Body of pancreas (tissue), 4 donors: ENCODE data around the gene SMG7. TPM values are rescaled to one million over a fixed set of nuclear protein-coding genes. Genes with fewer than 3 reads are reported as not detected.

Experiments used
- ATAC-seq: fragments of 150-250 bp; one replicate; pipeline ENCODE4 v1.9.1; 2016
- DNase-seq, 4 donors: peaks; one replicate each; pipeline ENCODE4 v3.0.0-alpha.2; 2019
- H3K27ac ChIP-seq, 4 donors: fragments of 200-600 bp; sonication (generic); 1 replicate in 3 of 4; 2 replicates in 1 of 4; pipeline versions ENCODE4 v1.5.1 to v1.6.1; 2016 to 2019; ENCODE audit warnings: mild to moderate bottlenecking in 1 of 4, mixed read lengths in 1 of 4, moderate library complexity in 1 of 4
- H3K27me3 ChIP-seq, 2 donors: fragments of 200-600 bp; sonication (generic); one replicate each; pipeline ENCODE4 v1.6.0; 2016; ENCODE audit warnings: mild to moderate bottlenecking in 1 of 2
- H3K36me3 ChIP-seq, 2 donors: fragments of 200-600 bp; sonication (generic); replicated peaks in 1 of 2; 2 replicates each; pipeline ENCODE4 v1.5.1; 2016; ENCODE audit warnings: low read depth in 2 of 2; ENCODE audit not compliant: insufficient read depth in 1 of 2
- H3K4me1 ChIP-seq: fragments of 200-600 bp; sonication (generic); one replicate; pipeline ENCODE4 v1.6.0; 2016
- H3K4me3 ChIP-seq, 2 donors: fragments of 200-600 bp; sonication (generic); 1 replicate in 1 of 2; 2 replicates in 1 of 2; pipeline ENCODE4 v1.5.1; 2016 to 2019
- H3K9me3 ChIP-seq, 3 donors: fragments of 200-600 bp; sonication (generic); 1 replicate in 2 of 3; 2 replicates in 1 of 3; pipeline ENCODE4 v1.5.1; 2016
- CTCF ChIP-seq, 7 experiments: fragments of 450-650 bp in 4 of 7; fragments of 200-600 bp in 3 of 7; sonication (generic) in 3 of 7; IDR thresholded peaks; one replicate each; pipeline ENCODE4 v1.5.1; 2016 to 2019; ENCODE audit warnings: antibody characterized with exemption in 7 of 7
- POLR2A ChIP-seq, 3 donors: fragments of 450-650 bp; IDR thresholded peaks; one replicate each; pipeline ENCODE4 v1.6.1; 2016; ENCODE audit warnings: antibody characterized with exemption in 3 of 3, mild to moderate bottlenecking in 2 of 3
- WGBS, 2 donors: methylation state at CpG; one replicate each; pipeline ENCODE4 v1.1.5; 2017; 5-methylcytosine and 5-hydroxymethylcytosine counted together
- intact Hi-C: fragments of 100-400 bp; cut with DNase I; formaldehyde crosslinking; loops from one replicate; pipeline ENCODE4 v1.15.1; 2023
- total RNA-seq, 2 donors: library from RNA; depleted of rRNA; stranded (reverse); fragments of >200 nt; gene quantifications; one replicate each; pipeline ENCODE4 v1.1.0, GENCODE V29; 2016

Gene SMG7
- total RNA-seq, 2 donors from 2014 or later: 22.4 to 34.2 TPM

GRCh38 chr1:183548116-183548515, 75.8 kb downstream of the SMG7 start:
- no peaks in the 10 kb centered on the region for H3K27me3 ChIP-seq
- peaks cover 19 to 33% of the 10 kb centered on the region in 2 donors for H3K36me3 ChIP-seq

GRCh38 chr1:183550915-183551314, 78.6 kb downstream of the SMG7 start:
- peaks cover 19 to 25% of the 10 kb centered on the region in 2 donors for H3K36me3 ChIP-seq
- 38% methylated on average over 3 of the region's 3 CpGs for whole genome bisulfite sequencing, 2 donors
- H3K4me1 ChIP-seq: no peaks in the 10 kb centered on the region
- no peaks in the 10 kb centered on the region for H3K27me3 ChIP-seq
- H3K27ac ChIP-seq: no peak overlapping the region
- intact Hi-C loops: no loop called here
- no peak for TF ChIP-seq POLR2A (IDR thresholded peaks at IDR 0.05)
- no peak for TF ChIP-seq CTCF (IDR thresholded peaks at IDR 0.05)
- H3K4me3 ChIP-seq: no peak overlapping the region
- H3K9me3 ChIP-seq: no peaks in the 10 kb centered on the region
- peak in 1 of 4 donors; percentile 16 for DNase-seq
- no peak for ATAC-seq

More at GRCh38 chr1:183548116-183548515, 75.8 kb downstream of the SMG7 start:
- intact Hi-C loops: no loop called here
- Histone ChIP-seq H3K9me3 (no peaks in the 10 kb centered on the region), H3K4me3 (no peak overlapping the region), H3K27ac (no peak overlapping the region), H3K4me1 (no peaks in the 10 kb centered on the region)
- no peak for TF ChIP-seq CTCF (IDR thresholded peaks at IDR 0.05)
- no peak for TF ChIP-seq POLR2A (IDR thresholded peaks at IDR 0.05)
- no peak for DNase-seq
- 94 to 100% methylated on average over 1 of the region's 1 CpG for WGBS, 2 donors
- no peak for ATAC-seq

- peaks cover 10 to 19% of the 10 kb centered on the region in 2 donors for H3K36me3 ChIP-seq
- intact Hi-C loops: no loop called here
- no peaks in the 10 kb centered on the region for H3K4me1 ChIP-seq
These were observed 79.6 kb downstream of the SMG7 start for GRCh38 chr1:183551924-183552323.

GRCh38 chr1:183552441-183552840, 80.1 kb downstream of the SMG7 start:
- DNase-seq (no peak), ATAC-seq (no peak)
- intact Hi-C loops: no loop called here
- H3K36me3 ChIP-seq: peaks cover 6 to 16% of the 10 kb centered on the region in 2 donors
- 88 to 91% methylated on average over 7 of the region's 7 CpGs for WGBS, 2 donors
- no peaks in the 10 kb centered on the region for H3K4me1 ChIP-seq
- H3K4me3 ChIP-seq: no peak overlapping the region
- H3K27ac ChIP-seq: no peak overlapping the region
- H3K27me3 ChIP-seq: no peaks in the 10 kb centered on the region
- no peaks in the 10 kb centered on the region for H3K9me3 ChIP-seq
- TF ChIP-seq POLR2A (IDR thresholded peaks at IDR 0.05): no peak
- TF ChIP-seq CTCF (IDR thresholded peaks at IDR 0.05): no peak

More at GRCh38 chr1:183551924-183552323, 79.6 kb downstream of the SMG7 start:
- Histone ChIP-seq H3K4me3 (no peak overlapping the region), H3K27me3 (no peaks in the 10 kb centered on the region), H3K27ac (no peak overlapping the region), H3K9me3 (no peaks in the 10 kb centered on the region)
- TF ChIP-seq CTCF (IDR thresholded peaks at IDR 0.05) (no peak), POLR2A (IDR thresholded peaks at IDR 0.05) (no peak)
- DNase-seq: no peak
- 76 to 92% methylated on average over 9 of the region's 9 CpGs for WGBS, 2 donors
- no peak for ATAC-seq

- TF ChIP-seq CTCF (IDR thresholded peaks at IDR 0.05): no peak
- TF ChIP-seq POLR2A (IDR thresholded peaks at IDR 0.05): no peak
- no peak for DNase-seq
- Histone ChIP-seq H3K36me3 (peaks cover 6 to 16% of the 10 kb centered on the region in 2 donors), H3K27me3 (no peaks in the 10 kb centered on the region), H3K4me1 (no peaks in the 10 kb centered on the region), H3K27ac (no peak overlapping the region), H3K9me3 (no peaks in the 10 kb centered on the region), H3K4me3 (no peak overlapping the region)
- no peak for ATAC-seq
- 90 to 94% methylated on average over 6 of the region's 6 CpGs for WGBS, 2 donors
- intact Hi-C loops: no loop called here
These were observed 80.6 kb downstream of the SMG7 start for GRCh38 chr1:183552891-183553290.
